GM10266 (cell line): ENCODE measurements around the gene ILKAP.

Source experiments
- DNase-seq: peaks from one replicate; pipeline ENCODE4 v3.0.0; 2012; ENCODE audit errors: extremely low spot score
- CTCF ChIP-seq: IDR thresholded peaks from 2 replicates; pipeline ENCODE4 v1.5.1; 2012; ENCODE audit warnings: mild to moderate bottlenecking, low read depth; ENCODE audit not compliant: control insufficient read depth, insufficient read depth; ENCODE audit errors: missing control alignments

ILKAP gene

DNA sequence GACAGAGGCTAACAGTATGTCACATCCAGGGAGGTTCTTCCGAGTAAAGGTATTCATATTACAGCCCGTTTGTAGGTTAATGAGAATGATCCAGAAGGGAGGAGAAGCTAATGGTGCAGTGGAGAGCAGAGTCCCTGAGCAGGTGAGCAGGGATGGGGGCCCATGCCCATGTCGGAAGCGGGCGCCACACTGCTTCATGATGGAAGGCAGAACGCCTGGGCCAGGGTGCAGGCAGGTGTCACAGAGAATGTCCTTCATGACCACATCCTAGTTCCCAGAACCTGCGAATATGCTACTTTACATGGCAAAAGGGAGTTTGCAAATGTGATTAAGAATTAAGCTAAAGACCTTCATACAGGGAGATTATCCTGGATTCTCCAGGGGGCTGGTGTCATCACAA is 32.4 kb upstream of the ILKAP start:
- TF ChIP-seq CTCF = no peak
- no peak for DNase-seq

GRCh38 chr2:238235331-238235732 is 31.8 kb upstream of the ILKAP start:
- TF ChIP-seq CTCF = no peak
- no peak for DNase-seq

DNA sequence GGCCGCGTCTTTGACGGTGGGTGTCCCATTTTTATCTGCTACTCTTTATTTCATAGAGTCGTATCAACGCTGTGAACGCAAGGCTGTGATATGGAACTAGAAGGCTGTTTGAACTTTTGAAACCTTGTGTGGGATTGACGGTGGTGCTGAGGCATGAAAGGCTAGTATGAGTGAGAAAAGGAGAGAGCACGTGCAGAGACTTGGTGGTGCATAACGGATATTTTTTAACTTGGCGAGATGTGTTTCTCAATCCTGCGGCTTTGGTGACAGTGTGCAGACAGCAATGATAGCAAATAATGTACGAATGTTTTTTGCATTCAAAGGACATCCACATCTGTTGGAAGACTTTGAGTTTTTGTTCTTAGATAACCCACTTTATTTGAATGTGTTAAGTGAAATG is 30.1 kb upstream of the ILKAP start:
- DNase-seq = no peak
- no peak for TF ChIP-seq CTCF

DNA sequence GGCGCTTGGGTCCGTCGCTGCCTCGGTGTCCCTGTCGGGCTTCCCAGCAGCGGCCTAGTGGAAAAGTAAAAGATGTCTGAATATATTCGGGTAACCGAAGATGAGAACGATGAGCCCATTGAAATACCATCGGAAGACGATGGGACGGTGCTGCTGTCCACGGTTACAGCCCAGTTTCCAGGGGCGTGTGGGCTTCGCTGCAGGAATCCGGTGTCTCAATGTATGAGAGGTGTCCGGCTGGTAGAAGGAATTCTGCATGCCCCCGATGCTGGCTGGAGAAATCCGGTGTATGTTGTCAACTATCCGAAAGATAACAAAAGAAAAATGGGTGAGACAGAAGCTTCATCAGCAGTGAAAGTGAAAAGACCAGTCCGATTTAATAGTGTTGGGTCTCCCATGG is 28.3 kb upstream of the ILKAP start:
- no peak for TF ChIP-seq CTCF
- DNase-seq = no peak

DNA sequence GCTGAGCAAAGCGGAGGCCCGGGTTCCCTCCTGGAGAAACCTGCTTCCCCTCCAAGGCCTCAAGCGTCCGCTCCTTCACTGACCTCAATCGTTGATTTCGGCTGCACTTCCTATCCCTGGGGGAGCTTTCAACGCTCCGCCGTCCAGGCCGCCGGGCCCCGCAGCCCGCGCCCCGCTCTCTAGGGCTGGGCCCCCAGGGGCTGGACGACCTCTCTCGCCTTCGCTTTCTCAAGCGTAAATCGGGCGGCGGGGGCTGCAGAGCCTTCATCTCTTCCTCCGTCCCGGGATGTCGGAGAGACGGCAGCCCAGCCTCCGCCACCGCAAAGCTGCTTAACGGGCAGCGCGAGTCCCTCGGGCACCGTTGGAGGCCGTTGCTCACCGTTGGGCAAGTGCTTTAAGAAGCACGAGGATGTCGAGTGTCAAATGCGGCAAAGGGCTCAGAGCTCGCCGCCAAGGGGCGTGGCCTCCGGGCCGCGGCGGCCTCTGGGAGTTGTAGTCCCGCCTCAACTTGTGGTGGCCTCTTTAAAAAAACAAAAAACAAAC is 27.8 kb upstream of the ILKAP start:
- peak; percentile 83 for DNase-seq
- no peak for TF ChIP-seq CTCF

- no peak for DNase-seq
- TF ChIP-seq CTCF = no peak
These were observed 27.2 kb upstream of the ILKAP start for GRCh38 chr2:238230699-238231098.

- no peak for DNase-seq
- no peak for TF ChIP-seq CTCF
These were observed 25.2 kb upstream of the ILKAP start for GRCh38 chr2:238228700-238229099.
